Uterus (tissue), 4 donors: ENCODE measurements around the gene PSMB2. TPM values are rescaled to one million over a fixed set of nuclear protein-coding genes. Genes with fewer than 3 reads are reported as not detected.

Source experiments
- DNase-seq, 2 donors: peaks; one replicate each; pipeline ENCODE4 v3.0.0-alpha.2; 2019 to 2020
- H3K27ac ChIP-seq, 2 donors: fragments of 200-600 bp; sonication (generic); 1 replicate in 1 of 2; 2 replicates in 1 of 2; pipeline ENCODE4 v1.5.1; 2016 to 2018
- H3K27me3 ChIP-seq, 2 donors: fragments of 200-600 bp; sonication (generic); one replicate each; pipeline ENCODE4 v1.5.1; 2018 to 2019; ENCODE audit warnings: control low read depth in 1 of 2
- H3K36me3 ChIP-seq, 2 donors: fragments of 200-600 bp; sonication (generic); one replicate each; pipeline ENCODE4 v1.5.1; 2019; ENCODE audit warnings: control low read depth in 1 of 2
- H3K4me1 ChIP-seq, 2 donors: fragments of 200-600 bp; sonication (generic); one replicate each; pipeline ENCODE4 v1.5.1; 2018 to 2019; ENCODE audit warnings: control low read depth in 1 of 2
- H3K4me3 ChIP-seq, 2 donors: fragments of 200-600 bp; sonication (generic); 1 replicate in 1 of 2; 2 replicates in 1 of 2; pipeline ENCODE4 v1.5.1; 2018 to 2019; ENCODE audit warnings: mild to moderate bottlenecking in 1 of 2
- H3K9me3 ChIP-seq, 2 donors: fragments of 200-600 bp; sonication (generic); one replicate each; pipeline ENCODE4 v1.5.1; 2019; ENCODE audit warnings: control low read depth in 1 of 2
- POLR2A ChIP-seq, 2 donors: fragments of 450-650 bp; IDR thresholded peaks; one replicate each; pipeline ENCODE4 v1.6.1; 2016; ENCODE audit warnings: antibody characterized with exemption in 2 of 2, mild to moderate bottlenecking in 1 of 2, moderate library complexity in 1 of 2
- intact Hi-C: fragments of 100-400 bp; cut with DNase I; formaldehyde crosslinking; loops from one replicate; pipeline ENCODE4 v1.15.1; 2023; ENCODE audit warnings: low total_unique reads
- total RNA-seq, 4 donors: library from RNA; depleted of rRNA in 3 of 4; stranded (reverse); fragments of >200 nt in 3 of 4; gene quantifications; one replicate each; pipeline versions ENCODE4 v1.1.0 to v1.2.4, GENCODE V29; 2014 to 2023
- TF ChIP-seq, protein P1 (sequence below), 4 experiments: fragments of 200-600 bp in 2 of 4; fragments of 450-650 bp in 2 of 4; sonication (generic) in 2 of 4; IDR thresholded peaks; one replicate each; pipeline ENCODE4 v1.5.1; 2016 to 2019; ENCODE audit warnings: antibody characterized with exemption in 4 of 4, mild to moderate bottlenecking in 2 of 4, moderate library complexity in 1 of 4
- donor health status: DM: yes; HTN: yes; CAD: no.

The PSMB2 gene
- total RNA-seq, 4 donors from 2014 or later = 4.9 to 40.2 (median 27.2) TPM

DNA sequence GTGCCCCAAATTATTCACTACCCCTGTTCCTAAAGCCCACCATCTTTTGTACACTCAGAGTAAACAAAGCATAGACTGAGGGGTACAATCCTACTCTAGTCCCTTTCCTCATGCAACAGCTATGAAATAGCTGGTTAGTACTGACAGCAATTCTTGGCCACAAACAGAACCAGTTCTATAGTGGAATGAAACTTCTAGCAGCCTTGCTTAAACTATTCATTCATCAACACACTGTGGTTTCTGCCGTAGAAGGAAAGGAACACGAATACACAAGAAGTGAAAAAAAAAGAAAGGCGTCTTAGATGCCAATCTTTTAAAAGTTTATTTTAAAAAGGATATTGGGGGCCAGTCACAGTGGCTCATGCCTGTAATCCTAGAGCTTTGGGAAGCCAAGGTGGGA is 9.9 kb downstream of the PSMB2 start:
- no peaks in the 10 kb centered on the region for H3K27me3 ChIP-seq
- H3K27ac ChIP-seq = no peak overlapping the region
- H3K36me3 ChIP-seq = no peaks in the 10 kb centered on the region
- no peaks in the 10 kb centered on the region for H3K4me1 ChIP-seq
- DNase-seq = no peak
- no peak for TF ChIP-seq POLR2A (IDR thresholded peaks at IDR 0.05)
- TF ChIP-seq, protein P1, sequence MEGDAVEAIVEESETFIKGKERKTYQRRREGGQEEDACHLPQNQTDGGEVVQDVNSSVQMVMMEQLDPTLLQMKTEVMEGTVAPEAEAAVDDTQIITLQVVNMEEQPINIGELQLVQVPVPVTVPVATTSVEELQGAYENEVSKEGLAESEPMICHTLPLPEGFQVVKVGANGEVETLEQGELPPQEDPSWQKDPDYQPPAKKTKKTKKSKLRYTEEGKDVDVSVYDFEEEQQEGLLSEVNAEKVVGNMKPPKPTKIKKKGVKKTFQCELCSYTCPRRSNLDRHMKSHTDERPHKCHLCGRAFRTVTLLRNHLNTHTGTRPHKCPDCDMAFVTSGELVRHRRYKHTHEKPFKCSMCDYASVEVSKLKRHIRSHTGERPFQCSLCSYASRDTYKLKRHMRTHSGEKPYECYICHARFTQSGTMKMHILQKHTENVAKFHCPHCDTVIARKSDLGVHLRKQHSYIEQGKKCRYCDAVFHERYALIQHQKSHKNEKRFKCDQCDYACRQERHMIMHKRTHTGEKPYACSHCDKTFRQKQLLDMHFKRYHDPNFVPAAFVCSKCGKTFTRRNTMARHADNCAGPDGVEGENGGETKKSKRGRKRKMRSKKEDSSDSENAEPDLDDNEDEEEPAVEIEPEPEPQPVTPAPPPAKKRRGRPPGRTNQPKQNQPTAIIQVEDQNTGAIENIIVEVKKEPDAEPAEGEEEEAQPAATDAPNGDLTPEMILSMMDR (IDR thresholded peaks at IDR 0.05) = no peak
- intact Hi-C loops = no loop called here
- no peaks in the 10 kb centered on the region for H3K9me3 ChIP-seq
- H3K4me3 ChIP-seq = no peak overlapping the region

DNA sequence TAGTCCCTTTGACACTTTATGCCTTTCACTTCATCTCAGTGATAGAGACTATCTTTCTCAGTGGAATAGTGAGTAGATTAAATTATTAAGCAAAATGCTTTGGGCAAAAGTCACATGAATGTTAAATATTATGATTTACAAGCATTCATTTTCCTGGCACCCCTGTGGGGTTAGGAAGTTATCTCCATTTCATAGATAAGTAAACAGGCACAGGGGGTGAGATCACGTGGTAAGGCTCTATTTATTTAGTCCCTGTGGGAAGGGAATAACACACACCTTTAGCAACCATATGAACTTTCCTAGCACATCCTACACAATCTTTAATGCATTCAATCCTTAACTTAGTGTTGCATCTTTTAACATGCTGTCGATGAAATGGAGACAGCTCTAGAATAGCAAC is 12.3 kb downstream of the PSMB2 start:
- TF ChIP-seq, protein P1 (IDR thresholded peaks at IDR 0.05) = no peak
- no peak for TF ChIP-seq POLR2A (IDR thresholded peaks at IDR 0.05)
- H3K4me1 ChIP-seq = no peaks in the 10 kb centered on the region
- H3K4me3 ChIP-seq = no peak overlapping the region
- H3K36me3 ChIP-seq = no peaks in the 10 kb centered on the region
- no peaks in the 10 kb centered on the region for H3K9me3 ChIP-seq
- intact Hi-C loops = no loop called here
- H3K27ac ChIP-seq = no peak overlapping the region
- no peak for DNase-seq
- H3K27me3 ChIP-seq = no peaks in the 10 kb centered on the region

DNA sequence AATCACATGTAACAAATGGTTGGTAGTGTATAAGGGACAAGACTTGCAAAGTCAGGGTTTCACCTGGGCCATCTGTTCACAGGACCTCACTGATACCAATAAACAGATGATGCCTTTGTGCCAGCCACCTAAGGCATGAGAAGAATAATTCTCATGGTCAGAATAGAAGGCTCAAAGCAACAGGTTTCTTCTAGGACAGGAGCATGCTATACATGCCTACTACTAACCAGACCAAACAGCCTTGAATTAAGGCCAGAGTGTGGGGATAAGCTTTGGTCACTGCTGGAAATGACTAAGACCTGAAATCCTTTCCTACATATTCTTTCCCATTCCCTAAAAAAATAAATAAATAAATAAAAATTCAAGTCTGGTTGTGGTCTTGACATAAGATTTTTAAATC is 17.5 kb downstream of the PSMB2 start:
- Histone ChIP-seq H3K4me1 (no peaks in the 10 kb centered on the region), H3K27me3 (no peaks in the 10 kb centered on the region), H3K36me3 (no peaks in the 10 kb centered on the region), H3K4me3 (no peak overlapping the region), H3K9me3 (no peaks in the 10 kb centered on the region), H3K27ac (no peak overlapping the region)
- TF ChIP-seq, protein P1 (IDR thresholded peaks at IDR 0.05) = no peak
- no peak for TF ChIP-seq POLR2A (IDR thresholded peaks at IDR 0.05)
- intact Hi-C loops = no loop called here
- no peak for DNase-seq

DNA sequence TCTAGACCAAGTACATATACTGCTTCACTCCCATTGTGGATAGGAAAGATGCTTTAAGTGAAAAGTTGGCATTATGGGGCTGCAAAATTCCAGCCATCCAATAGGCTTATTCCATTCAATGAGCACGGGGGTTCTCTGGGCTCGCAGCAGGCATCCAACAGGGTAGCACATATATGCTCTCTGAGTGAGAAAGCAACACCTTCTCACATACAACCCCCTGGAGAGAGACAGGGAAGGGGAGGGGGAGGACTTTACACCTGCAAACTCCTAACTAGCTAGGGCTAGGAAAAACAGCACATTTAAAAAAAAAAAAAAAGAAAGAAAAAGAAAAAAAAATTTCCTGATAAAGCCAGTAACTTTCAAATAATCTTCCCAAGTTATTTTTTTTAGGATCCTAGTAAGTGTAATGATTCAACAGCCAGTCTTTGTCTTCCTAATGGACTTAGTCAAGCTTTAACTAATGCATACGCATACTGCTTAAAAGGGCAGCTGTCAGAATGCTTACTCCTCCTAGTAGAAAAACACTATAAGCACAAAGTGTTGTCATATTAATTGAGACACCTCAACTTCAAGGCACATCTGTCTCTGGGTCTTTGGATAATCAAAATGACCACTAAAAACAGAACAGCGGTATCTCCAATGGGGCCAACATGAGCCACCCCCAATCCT is 18.7 kb downstream of the PSMB2 start:
- no peak for TF ChIP-seq POLR2A (IDR thresholded peaks at IDR 0.05)
- TF ChIP-seq, protein P1 (IDR thresholded peaks at IDR 0.05) = no peak

DNA sequence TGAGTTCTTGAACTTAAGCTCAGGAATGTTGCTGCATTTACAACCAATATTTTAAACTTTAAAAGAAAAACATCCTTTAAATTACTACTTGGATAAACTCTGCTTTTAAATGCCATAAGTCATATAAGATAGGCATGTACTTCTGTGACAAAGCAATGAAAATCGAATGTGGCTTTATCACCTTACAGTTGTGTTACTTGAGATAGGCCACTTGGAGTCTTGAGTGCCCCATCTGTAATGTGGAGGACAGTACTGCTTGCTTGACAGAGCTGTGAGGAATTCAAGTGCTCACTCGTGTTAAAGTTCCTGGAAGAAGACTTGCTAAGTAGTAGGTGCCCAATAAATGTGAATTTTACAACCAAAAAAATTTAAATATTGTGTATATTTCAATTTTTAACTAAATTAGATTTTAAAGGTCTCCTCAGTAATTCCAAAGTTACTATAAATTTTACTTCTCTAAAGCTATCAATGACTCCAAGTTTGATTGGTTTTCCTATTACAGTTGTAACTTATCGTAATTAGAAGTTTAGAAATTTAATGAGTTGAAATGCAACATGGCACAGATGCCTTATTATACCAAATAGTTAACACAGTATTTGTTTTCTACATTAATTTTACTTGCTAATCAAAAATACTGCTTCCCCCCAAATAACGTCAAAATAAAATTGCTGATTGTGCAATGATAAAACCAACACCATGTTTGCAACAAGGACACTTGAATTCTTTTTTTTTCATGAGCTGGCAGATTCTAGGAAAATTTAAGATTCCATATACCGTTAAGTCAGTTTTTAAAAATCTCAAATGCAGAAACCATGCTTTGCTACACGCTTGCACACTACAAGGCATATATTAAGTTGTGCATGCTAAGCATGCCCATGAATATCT is 21.8 kb downstream of the PSMB2 start:
- intact Hi-C loops = no loop called here
- Histone ChIP-seq H3K36me3 (no peaks in the 10 kb centered on the region), H3K4me3 (no peak overlapping the region), H3K27ac (no peak overlapping the region), H3K9me3 (no peaks in the 10 kb centered on the region), H3K27me3 (no peaks in the 10 kb centered on the region), H3K4me1 (no peaks in the 10 kb centered on the region)
- DNase-seq = no peak
- TF ChIP-seq, protein P1 (IDR thresholded peaks at IDR 0.05) = no peak
- TF ChIP-seq POLR2A (IDR thresholded peaks at IDR 0.05) = no peak

More for the DNA sequence above, 18.7 kb downstream of the PSMB2 start:
- Histone ChIP-seq H3K27me3 (no peaks in the 10 kb centered on the region), H3K4me1 (no peaks in the 10 kb centered on the region), H3K9me3 (no peaks in the 10 kb centered on the region), H3K27ac (no peak overlapping the region), H3K4me3 (no peak overlapping the region), H3K36me3 (no peaks in the 10 kb centered on the region)
- intact Hi-C loops = no loop called here
- DNase-seq = no peak
